NCI-H1048 (cell line): ENCODE results near the gene CALHM1.
"Not testable (repeated sequence)": the region's sequence is repeated elsewhere in the genome, so short reads cannot be mapped to it uniquely, and the experiment has no call there.

Experiments
- DNase-seq: peaks from one replicate; lab custom pipeline; 2025; lab: John Stamatoyannopoulos, UW

The CALHM1 gene

GRCh38 chr10:103458720-103459119, at the start of gene CALHM1:
Gene CALHM1, minus strand, starts transcription at chr10:103458900. Its CDS starts 149 bp downstream, at chr10:103458751.
- DNase-seq = no peak

DNA sequence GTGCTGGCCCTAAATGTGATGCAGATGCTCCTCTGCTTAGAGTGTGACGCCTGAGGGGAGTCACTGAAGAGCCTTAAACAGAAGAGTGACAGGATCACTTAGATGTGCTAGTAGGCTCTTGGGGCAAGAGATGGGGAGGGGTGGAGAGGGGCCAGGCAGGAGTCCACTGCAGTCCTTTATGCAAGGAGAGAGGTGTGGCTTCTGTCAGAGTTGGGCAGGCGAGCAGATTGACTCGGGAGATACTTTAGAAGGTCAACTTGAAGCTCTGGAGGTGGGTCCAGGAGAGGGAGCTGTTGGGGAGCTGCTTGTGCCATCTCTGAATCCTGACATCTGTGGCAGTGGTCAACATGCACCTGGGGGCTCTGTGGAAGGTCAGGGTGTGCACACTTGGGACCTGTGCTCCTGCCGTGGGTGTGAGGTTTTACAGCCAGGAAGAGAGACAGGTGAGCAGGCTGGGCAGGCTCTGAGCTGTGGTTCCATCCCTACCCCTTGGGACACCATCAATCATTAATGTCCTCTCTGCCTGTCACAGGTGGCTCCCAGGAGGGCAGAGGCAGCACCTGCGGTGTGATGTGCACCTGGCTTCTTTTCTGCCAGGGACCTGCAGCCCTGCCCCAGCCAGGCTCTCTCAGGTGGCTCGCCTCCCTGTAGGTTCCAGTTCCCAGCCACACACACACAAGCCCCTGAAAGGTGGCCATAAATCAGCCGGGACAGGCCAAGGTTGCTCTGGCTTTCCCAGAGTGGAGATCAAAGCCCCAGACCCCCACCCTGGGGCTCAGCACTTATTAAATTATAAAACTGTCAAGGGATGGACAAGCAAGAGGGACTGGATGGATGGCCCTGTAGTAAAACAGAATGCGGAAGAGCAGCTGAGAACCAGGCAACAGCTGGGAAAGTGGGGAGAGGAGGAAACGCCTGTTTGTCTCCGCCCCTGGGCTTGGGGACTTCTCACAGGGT, 48.8 kb upstream of the CALHM1 start:
- DNase-seq = no peak

DNA sequence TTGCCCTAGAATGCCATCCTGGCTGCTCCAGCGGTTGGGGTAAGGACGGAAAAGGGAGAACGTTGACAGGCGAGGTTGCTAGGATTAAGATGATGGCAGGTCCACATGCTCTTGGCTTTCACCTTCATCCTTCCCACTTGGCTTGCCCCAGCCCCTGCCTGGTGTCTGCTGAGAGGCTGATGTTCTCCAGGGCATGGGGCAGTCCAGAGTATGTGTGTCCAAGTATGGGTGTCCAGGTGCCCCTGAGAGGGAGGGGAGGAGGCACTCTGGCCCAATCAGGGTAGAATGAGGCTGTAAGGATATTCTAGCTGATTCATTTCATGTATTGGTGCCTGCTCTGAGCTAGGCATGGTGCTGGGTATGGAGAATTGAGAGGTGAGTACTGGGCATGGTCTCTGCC, 47.4 kb upstream of the CALHM1 start:
- no peak for DNase-seq

GRCh38 chr10:103504181-103504783, 45.6 kb upstream of the CALHM1 start:
- DNase-seq = no peak

DNA sequence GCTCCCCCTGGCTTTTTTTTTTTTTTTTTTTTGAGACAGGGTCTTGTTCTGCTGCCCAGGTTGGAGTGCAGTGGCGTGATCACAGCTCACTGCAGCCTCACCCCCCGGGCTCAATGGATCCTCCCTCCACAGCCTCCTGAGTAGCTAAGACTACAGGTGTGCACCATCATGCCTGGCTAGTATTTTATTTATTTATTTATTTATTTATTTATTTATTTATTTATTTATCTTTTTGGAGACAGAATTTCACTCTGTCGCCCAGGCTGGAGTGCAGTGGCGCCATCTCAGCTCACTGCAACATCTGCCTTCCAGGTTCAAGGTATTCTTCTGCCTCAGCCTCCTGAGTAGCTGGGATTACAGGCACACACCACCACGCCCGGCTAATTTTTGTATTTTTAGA, 45.1 kb upstream of the CALHM1 start:
- not testable (repeated sequence) for DNase-seq

DNA sequence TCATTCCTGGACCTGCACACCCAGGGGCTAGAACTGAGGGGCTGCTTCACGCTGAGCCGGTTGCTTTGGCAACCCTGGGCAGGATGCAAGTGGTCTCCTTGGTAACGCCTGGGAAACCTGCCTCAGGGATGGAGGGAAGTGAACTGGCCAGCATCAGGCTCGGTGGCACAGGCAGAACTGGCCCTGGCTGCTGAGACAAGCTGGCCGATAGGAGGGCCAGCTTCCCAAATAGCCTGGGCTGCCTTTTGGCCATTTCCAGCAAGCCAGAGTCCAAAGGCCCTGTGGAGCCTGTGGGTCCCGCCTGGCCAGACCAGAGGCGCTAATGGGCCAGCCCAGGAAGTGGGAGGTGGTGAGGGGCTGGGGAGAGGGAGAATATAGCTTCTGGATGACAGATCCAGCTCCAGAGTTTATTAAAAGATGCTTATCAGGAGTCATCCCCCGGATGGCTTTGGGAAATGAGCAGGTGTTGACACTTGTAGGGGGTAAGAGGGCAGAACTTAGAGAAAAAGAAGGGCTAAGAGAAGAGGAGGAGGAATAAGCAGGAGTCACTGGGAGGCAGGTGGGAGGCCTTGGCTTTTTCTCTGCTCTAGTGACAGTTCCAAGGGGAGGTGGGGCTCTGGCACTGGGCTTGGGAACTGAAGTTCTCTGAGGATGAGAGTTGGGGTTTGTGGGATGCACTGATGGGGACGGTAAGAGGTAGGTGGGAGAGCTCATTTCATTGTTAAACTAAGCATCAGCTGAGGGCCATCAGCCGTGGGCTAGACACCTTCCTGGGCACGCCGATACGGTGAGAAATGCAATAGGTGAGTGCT, 44.4 kb upstream of the CALHM1 start:
- no peak for DNase-seq

DNA sequence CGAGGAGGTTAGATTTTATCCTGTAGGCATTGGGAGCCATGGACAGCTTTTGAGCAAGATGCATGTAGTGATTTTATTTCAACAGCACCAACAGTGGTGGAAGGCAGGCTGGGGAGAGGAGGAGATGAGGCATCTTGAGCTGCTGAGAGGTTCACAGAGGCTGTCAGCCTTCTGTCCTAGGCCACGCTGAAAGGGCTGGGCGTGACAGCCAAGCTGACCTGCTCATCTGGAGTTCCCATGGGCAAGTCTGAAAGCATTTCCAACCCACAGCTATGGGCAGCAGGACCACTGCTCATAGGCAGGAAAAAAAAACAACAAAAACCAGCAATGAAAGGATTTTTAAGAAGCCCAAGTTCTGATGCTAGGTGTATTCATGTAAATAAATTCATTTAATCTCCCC, 42.5 kb upstream of the CALHM1 start:
- no peak for DNase-seq

- DNase-seq = no peak
These were observed 41.8 kb upstream of the CALHM1 start for GRCh38 chr10:103500481-103500880.

DNA sequence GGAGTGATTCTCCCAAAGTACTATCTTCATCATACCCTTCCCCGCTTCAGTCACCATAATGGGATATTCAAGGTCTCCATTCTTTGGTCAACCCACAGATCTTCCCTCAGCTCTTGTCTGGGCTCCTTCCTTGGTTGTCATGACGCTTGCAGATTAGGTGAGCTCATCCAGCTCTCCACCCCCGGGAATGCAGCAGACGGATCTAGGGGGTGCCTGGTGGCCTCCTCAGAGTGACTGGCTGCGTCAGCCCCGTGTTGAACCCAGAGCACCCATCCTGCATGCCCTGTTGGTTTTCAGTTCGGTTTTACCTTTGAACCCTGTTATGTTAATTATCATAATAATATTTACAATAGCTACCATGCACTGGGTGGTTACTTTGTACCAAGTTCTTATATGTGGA, 41.2 kb upstream of the CALHM1 start:
- no peak for DNase-seq

GRCh38 chr10:103498936-103499638, 40.4 kb upstream of the CALHM1 start:
- DNase-seq = no peak

GRCh38 chr10:103497161-103497915, 38.6 kb upstream of the CALHM1 start:
- DNase-seq = no peak

DNA sequence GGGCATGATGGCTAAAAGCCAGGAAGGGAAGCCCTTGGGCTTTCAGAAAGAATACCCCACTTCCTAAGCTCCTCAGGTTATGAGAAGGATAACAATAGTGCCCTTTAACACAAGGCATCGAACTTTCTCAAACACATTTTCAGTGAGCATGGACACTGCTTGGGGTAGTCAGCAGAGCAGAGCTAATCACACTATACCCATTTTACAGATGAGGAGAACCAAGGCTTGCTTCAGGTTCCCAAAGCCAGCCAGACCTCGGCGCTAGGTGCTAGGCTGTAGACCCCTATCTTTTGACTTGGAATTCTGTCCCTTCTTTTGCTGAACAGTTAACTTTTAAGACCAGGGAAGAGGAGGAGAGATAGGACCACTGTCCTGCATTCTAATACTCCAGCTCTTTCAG, 36.6 kb upstream of the CALHM1 start:
- no peak for DNase-seq

GRCh38 chr10:103493916-103494877, 35.5 kb upstream of the CALHM1 start:
- no peak for DNase-seq

GRCh38 chr10:103493362-103493915, 34.7 kb upstream of the CALHM1 start, which contains the start of gene NEURL1:
Gene NEURL1, plus strand, starts transcription at chr10:103493705. Its CDS starts 683 bp downstream, at chr10:103494388.
- DNase-seq = no peak

- no peak for DNase-seq
These were observed 34.1 kb upstream of the CALHM1 start for GRCh38 chr10:103492655-103493261.

GRCh38 chr10:103491729-103492364, 33.1 kb upstream of the CALHM1 start:
- DNase-seq = no peak

DNA sequence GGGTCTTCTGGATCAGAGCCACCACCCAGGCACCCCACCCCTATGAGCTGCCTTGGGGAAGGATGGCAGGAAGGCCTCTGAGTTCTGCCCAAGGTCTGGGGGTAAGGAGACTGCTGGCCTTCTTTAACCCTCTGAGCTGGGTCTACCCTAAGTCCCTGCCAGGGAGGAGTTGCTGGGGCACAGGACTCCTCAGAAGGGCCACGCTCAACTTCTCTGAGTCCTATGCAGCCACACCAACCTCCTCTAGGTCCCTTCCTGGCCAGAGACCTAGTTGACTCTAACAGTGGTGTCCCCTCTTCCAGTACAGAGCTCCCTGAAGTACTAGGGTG, 32.2 kb upstream of the CALHM1 start:
- no peak for DNase-seq

GRCh38 chr10:103487410-103487708, 28.7 kb upstream of the CALHM1 start:
- DNase-seq = no peak
